Spinal cord (tissue), 10 donors: ENCODE results near the gene NUP58. TPM values are rescaled to one million over a fixed set of nuclear protein-coding genes. Genes with fewer than 3 reads are reported as not detected.

Experiments
- DNase-seq, 6 donors: peaks; one replicate each; pipeline versions ENCODE4 v3.0.0 to v3.0.0-alpha.2; 2013 to 2015; ENCODE audit warnings: low spot score in 6 of 6, low read depth in 4 of 6
- H3K27ac ChIP-seq: one replicate; pipeline ENCODE4 v1.5.1; 2013; ENCODE audit warnings: low read depth, low read length, control low read depth
- H3K27me3 ChIP-seq: one replicate; pipeline ENCODE4 v1.6.1; 2013; ENCODE audit warnings: low read length; ENCODE audit not compliant: control insufficient read depth, insufficient read depth
- H3K36me3 ChIP-seq: one replicate; pipeline ENCODE4 v1.6.1; 2013; ENCODE audit warnings: low read length; ENCODE audit not compliant: control insufficient read depth, insufficient read depth
- H3K4me1 ChIP-seq: one replicate; pipeline ENCODE4 v1.6.1; 2013; ENCODE audit warnings: low read length; ENCODE audit not compliant: control insufficient read depth, insufficient read depth
- H3K4me3 ChIP-seq: one replicate; pipeline ENCODE4 v1.5.1; 2013; ENCODE audit warnings: low read depth, low read length, control low read depth
- H3K9me3 ChIP-seq: one replicate; pipeline ENCODE4 v1.6.1; 2013; ENCODE audit warnings: low read length; ENCODE audit not compliant: control insufficient read depth, insufficient read depth
- WGBS: methylation state at CpG from one replicate; pipeline ENCODE4 v1.1.5; 2013; ENCODE audit warnings: missing lambda C conversion rate; ENCODE audit not compliant: insufficient coverage; 5-methylcytosine and 5-hydroxymethylcytosine counted together
- long read RNA-seq, 4 donors: transcript quantifications; one replicate each; lab custom pipeline, GENCODE V29; 2026
- polyA plus RNA-seq, 2 donors: library from polyadenylated mRNA; unstranded; fragments of 120-200 nt; gene quantifications; one replicate each; pipeline ENCODE4 v1.2.1, GENCODE V29; 2013; ENCODE audit not compliant: insufficient read length in 2 of 2
- total RNA-seq, 2 donors: library from RNA; depleted of rRNA in 1 of 2; stranded (reverse); fragments of 120-200 nt in 1 of 2; fragments of >200 nt in 1 of 2; gene quantifications; one replicate each; pipeline versions ENCODE4 v1.2.3 to v1.2.4, GENCODE V29; 2013 to 2014
- donor health status: healthy.

Gene NUP58
- total RNA-seq (10 to 100 TPM; 52.3 to 89.5 TPM), polyA plus RNA-seq (10 to 100 TPM; 37.6 to 39.9 TPM)
- long read RNA-seq, donor 1, full-length matches to known transcripts = 4 of 4 reads
- long read RNA-seq, donor 1, partial matches to known transcripts = 0 of 4 reads
- long read RNA-seq, donor 1, other reads (novel, unspliced or antisense) = 0 of 4 reads
- long read RNA-seq, donor 2, full-length matches to known transcripts = 2 of 2 reads
- long read RNA-seq, donor 2, partial matches to known transcripts = 0 of 2 reads
- long read RNA-seq, donor 2, other reads (novel, unspliced or antisense) = 0 of 2 reads
- long read RNA-seq, donor 3, partial matches to known transcripts = 0 of 2 reads
- long read RNA-seq, donor 3, other reads (novel, unspliced or antisense) = 0 of 2 reads
- long read RNA-seq, donor 4, full-length matches to known transcripts = 9 of 9 reads
- long read RNA-seq, donor 4, partial matches to known transcripts = 0 of 9 reads
- long read RNA-seq, donor 4, other reads (novel, unspliced or antisense) = 0 of 9 reads

GRCh38 chr13:25301347-25302113, at the start of gene NUP58:
NUP58 (plus strand) TSS chr13:25301625; CDS start chr13:25301774, 149 bp downstream.
- H3K9me3 ChIP-seq = no peaks in the 10 kb centered on the region
- H3K27ac ChIP-seq = peak within 1 kb of the TSS; percentile 97
- DNase-seq = peak; percentile 89 to 98 (median 94)
- peaks cover 7% of the 10 kb centered on the region for H3K4me1 ChIP-seq
- WGBS = 0% methylated on average over 63 of the region's 64 CpGs
- peaks cover 9% of the 10 kb centered on the region for H3K36me3 ChIP-seq
- no peaks in the 10 kb centered on the region for H3K27me3 ChIP-seq
- H3K4me3 ChIP-seq = peak within 1 kb of the TSS; percentile 95

DNA sequence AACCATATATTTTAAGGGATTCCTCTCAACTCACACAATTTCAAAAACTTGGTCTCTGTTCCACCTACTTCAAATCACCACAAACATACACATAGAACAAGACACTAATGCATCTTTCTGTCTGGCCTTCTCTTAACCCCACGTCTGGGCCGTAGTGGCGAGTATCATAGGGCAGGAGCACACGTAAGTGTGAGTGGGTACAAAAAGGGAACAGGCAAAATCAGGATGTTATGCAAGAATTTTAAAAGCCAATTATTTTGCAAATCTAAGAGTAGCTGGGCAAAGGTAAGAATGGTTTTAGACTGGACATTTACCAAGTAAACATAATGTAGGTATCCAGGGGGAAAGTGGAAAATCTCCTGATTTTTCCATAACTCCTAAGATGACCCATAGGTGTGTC, 49.2 kb upstream of the NUP58 start:
- peaks cover 7% of the 10 kb centered on the region for H3K36me3 ChIP-seq
- WGBS = 100% methylated on average over 1 of the region's 4 CpGs
- DNase-seq = no peak

GRCh38 chr13:25252752-25253151, 48.7 kb upstream of the NUP58 start:
- Histone ChIP-seq H3K4me3 (no peak overlapping the region), H3K27me3 (no peaks in the 10 kb centered on the region), H3K36me3 (peaks cover 7% of the 10 kb centered on the region), H3K4me1 (no peaks in the 10 kb centered on the region), H3K27ac (no peak overlapping the region), H3K9me3 (no peaks in the 10 kb centered on the region)
- WGBS = no CpG with 5 or more reads among the region's 2 CpGs
- DNase-seq = peak in 2 of 6 donors; percentile 19 to 23

More for the DNA sequence above, 49.2 kb upstream of the NUP58 start:
- Histone ChIP-seq H3K4me1 (no peaks in the 10 kb centered on the region), H3K9me3 (no peaks in the 10 kb centered on the region), H3K27me3 (no peaks in the 10 kb centered on the region), H3K4me3 (no peak overlapping the region), H3K27ac (no peak overlapping the region)

GRCh38 chr13:25253702-25254101, 47.7 kb upstream of the NUP58 start:
- WGBS = 80% methylated on average over 1 of the region's 2 CpGs

DNA sequence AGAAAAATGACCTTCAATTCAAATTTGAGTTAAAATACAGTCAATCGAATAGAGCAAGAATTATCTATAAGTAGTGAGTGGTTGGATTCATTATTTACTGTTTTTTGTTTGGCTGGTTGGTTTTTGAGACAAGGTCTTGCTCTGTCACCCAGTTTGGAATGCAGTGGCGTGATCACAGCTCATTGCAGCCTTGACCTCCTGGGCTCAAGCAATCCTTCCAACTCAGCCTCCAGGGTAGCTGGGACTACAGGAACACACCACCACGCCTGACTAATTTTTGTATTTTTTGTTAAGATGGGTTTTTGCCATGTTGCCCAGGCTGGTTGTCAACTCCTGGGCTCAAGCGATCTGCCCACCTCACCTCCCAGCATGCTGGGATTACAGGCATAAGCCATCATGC, 39.2 kb upstream of the NUP58 start:
- Histone ChIP-seq H3K36me3 (peaks cover 18% of the 10 kb centered on the region), H3K27ac (no peak overlapping the region), H3K4me1 (no peaks in the 10 kb centered on the region), H3K4me3 (no peak overlapping the region), H3K27me3 (no peaks in the 10 kb centered on the region), H3K9me3 (no peaks in the 10 kb centered on the region)
- DNase-seq = no peak
- 100% methylated on average over 1 of the region's 4 CpGs for WGBS

More at GRCh38 chr13:25253702-25254101, 47.7 kb upstream of the NUP58 start:
- Histone ChIP-seq H3K4me3 (no peak overlapping the region), H3K4me1 (no peaks in the 10 kb centered on the region), H3K9me3 (no peaks in the 10 kb centered on the region), H3K27me3 (no peaks in the 10 kb centered on the region), H3K36me3 (peaks cover 7% of the 10 kb centered on the region), H3K27ac (no peak overlapping the region)
- DNase-seq = no peak

- H3K27me3 ChIP-seq = no peaks in the 10 kb centered on the region
- no peaks in the 10 kb centered on the region for H3K9me3 ChIP-seq
- no peak for DNase-seq
- H3K4me3 ChIP-seq = no peak overlapping the region
- H3K27ac ChIP-seq = no peak overlapping the region
- peaks cover 16% of the 10 kb centered on the region for H3K36me3 ChIP-seq
- peaks cover 2% of the 10 kb centered on the region for H3K4me1 ChIP-seq
- 84% methylated on average over 3 of the region's 5 CpGs for WGBS
Measured at GRCh38 chr13:25266706-25267105, 34.7 kb upstream of the NUP58 start.

DNA sequence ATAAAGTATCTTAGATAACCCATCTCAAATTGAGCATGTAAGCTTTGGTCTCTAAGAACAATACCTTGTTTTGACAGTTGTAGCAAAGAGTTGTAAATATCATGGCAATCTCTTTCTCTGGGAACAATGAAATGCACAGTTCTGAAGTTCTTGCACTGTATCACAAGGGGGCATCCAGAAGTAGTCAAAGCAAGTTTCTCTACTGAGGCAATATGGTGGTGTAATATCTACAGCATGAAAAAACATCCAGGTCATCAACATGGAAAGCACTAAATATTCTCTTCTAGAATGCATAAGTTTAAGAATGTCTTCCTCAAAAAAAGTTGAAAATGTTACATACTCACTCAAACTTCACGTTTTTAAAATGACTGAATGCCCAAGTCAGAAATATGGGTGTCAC, 33.7 kb upstream of the NUP58 start:
- no peaks in the 10 kb centered on the region for H3K9me3 ChIP-seq
- H3K4me1 ChIP-seq = peaks cover 2% of the 10 kb centered on the region
- no peak for DNase-seq
- H3K4me3 ChIP-seq = no peak overlapping the region
- 100% methylated on average over 1 of the region's 1 CpG for WGBS
- no peaks in the 10 kb centered on the region for H3K27me3 ChIP-seq
- no peak overlapping the region for H3K27ac ChIP-seq
- peaks cover 13% of the 10 kb centered on the region for H3K36me3 ChIP-seq

GRCh38 chr13:25268561-25268960, 32.9 kb upstream of the NUP58 start:
- Histone ChIP-seq H3K36me3 (peaks cover 15% of the 10 kb centered on the region), H3K27ac (no peak overlapping the region), H3K4me1 (peaks cover 2% of the 10 kb centered on the region), H3K27me3 (no peaks in the 10 kb centered on the region), H3K4me3 (no peak overlapping the region), H3K9me3 (no peaks in the 10 kb centered on the region)
- 90% methylated on average over 6 of the region's 6 CpGs for WGBS
- DNase-seq = no peak

DNA sequence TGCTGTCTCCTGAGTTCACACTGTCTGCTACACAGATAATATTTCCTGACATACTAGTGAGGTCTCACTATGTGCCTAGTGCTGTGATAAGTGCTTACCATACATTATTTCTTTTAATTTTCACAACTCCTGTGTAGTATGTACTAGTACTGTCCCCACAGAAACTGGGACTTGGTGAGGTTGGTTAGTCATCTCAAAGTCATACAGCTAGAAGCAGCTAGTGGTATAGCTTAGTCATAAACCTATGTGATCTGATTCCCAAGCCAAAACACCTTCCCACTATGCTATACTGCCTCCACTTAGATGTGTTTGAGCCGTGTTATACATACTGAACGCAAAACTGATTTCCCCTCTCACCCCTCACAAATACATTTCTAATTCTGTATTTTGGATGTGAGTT, 24.7 kb upstream of the NUP58 start:
- Histone ChIP-seq H3K27ac (no peak overlapping the region), H3K27me3 (no peaks in the 10 kb centered on the region), H3K4me3 (no peak overlapping the region), H3K36me3 (peaks cover 4% of the 10 kb centered on the region), H3K4me1 (no peaks in the 10 kb centered on the region), H3K9me3 (no peaks in the 10 kb centered on the region)
- DNase-seq = no peak
- WGBS = no CpG with 5 or more reads among the region's 2 CpGs
